GM10847 (cell line): ENCODE measurements around the gene GJC3.

ENCODE experiments used
- POLR2A ChIP-seq: IDR thresholded peaks from 2 replicates; pipeline ENCODE4 v1.6.1; 2011; ENCODE audit not compliant: insufficient read length; ENCODE audit errors: extremely low read depth

GJC3 gene

GRCh38 chr7:99893280-99893679 lies 36.1 kb downstream of the GJC3 start:
- no peak for TF ChIP-seq POLR2A

DNA sequence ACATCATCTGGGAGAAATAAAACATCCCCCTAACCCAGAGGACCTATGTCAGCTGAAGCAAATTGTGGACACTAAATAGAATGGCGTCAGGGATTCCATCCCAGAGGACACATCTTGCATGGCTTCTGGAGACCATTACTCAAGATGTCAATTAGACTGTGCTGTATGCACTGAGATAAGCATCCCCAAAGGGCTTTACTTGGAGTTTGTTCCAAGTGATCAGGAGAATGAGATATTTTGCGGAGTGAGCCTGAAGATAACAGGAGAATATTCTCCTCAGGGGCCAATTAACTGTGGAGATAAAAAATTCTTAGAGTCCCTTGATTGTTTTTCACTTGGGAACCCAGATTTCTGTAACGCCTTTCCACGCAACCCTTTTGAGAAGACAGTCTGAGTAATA lies 48.0 kb downstream of the GJC3 start:
- no peak for TF ChIP-seq POLR2A

- no peak for TF ChIP-seq POLR2A
Observed at GRCh38 chr7:99876933-99877332, 52.5 kb downstream of the GJC3 start, which contains the start of gene OR2AE1. OR2AE1 (minus strand) TSS chr7:99877033; CDS start chr7:99877033, 0 bp downstream.

DNA sequence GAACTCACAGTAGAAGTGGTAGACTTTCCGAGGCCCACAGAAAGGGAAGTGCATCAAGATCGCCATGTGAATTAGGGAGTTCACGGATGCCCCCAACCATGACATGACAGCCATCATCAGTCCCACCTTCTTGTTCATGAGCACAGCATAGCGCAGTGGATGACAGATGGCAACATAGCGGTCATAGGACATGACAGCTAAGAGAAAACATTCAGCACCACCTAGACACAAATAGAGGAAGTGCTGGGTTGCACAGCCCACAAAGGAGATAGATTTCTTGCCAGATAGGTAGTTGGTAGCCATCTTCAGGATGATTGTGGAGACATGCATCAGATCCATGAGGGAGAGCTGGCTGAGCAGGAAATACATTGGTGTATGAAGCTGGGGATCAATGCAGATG lies 52.9 kb downstream of the GJC3 start:
- no peak for TF ChIP-seq POLR2A
